HG03097 (cell line): ENCODE measurements around the gene STN1.

Experiments
- ATAC-seq: cut with Tn5 transposase; IDR thresholded peaks from one replicate; pipeline ENCODE4 v1.9.1; 2021; ENCODE audit not compliant: unreplicated experiment, low FRiP score

Gene STN1

DNA sequence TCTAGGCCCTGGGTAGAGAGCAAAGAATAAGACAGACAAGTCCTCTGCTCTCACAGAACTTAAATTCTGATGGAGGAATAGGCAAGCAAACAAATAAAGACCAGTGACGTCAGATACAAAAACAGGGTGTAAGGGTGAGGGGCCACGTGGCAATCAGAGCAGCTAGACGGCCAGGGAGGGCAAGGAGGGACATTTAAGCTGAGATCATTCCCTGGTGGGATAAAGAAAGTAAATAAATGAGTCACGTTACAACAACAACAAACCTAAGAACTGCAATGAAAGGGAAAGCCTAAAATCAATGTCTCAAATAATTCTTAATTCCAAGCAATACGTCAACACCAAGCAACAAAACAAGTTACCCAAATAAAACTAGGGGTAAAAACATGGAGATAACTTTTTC lies 21.8 kb downstream of the STN1 start:
- ATAC-seq = no peak

DNA sequence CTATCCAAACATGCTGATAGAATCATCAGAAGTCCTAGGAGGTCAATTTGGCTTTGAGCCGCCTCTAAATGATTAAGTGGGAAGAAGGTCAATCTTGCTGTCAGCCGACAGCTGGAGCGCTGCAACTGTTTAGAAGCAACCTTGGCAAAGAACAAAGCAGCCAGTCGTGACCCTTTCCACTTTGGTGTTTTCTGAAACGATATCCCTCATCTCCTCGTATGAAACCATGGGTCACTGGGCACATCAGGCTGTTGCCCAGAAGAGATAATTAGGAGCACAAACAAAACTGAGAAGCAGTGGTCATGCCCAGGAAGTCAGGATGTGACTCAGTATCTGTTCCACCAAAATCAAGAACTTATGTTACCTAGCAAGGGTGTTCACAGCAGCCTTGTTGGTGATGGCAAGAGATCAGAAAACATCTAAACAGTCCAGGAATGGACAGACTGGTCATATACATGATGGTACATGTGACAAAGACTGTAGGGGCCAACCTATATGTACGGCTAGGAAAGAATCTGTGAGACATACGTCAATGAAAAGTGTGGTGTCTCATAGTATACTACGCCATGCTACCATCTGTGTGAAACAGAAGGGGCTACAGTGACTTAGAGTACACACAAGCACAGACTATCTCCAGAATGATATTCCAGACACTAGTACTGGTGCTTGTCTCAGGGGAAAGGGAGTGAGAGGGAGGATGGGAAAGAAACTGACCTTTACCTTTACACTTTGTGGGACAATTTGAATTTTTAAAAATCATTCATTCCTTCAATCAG lies 22.4 kb downstream of the STN1 start:
- no peak for ATAC-seq

DNA sequence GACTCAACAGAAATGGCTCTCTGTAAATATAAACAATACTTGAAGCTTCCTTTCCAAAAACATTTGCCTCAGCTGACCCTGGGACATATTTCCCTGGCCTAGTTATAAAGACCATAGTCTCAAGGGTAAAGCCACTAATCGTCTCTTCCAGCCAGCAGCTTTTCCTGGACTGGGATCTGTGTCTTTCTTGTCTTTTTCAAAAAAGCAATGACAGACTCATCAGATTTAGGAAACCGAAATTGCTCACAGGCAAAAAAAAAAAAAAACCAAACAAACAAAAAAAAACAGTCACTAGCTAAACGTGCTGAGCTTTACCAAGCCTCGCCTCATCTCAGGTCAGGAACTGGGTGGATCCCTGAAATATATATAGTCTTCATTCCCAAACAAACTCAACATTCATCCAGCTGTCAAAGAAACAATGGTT lies 23.5 kb downstream of the STN1 start:
- no peak for ATAC-seq

DNA sequence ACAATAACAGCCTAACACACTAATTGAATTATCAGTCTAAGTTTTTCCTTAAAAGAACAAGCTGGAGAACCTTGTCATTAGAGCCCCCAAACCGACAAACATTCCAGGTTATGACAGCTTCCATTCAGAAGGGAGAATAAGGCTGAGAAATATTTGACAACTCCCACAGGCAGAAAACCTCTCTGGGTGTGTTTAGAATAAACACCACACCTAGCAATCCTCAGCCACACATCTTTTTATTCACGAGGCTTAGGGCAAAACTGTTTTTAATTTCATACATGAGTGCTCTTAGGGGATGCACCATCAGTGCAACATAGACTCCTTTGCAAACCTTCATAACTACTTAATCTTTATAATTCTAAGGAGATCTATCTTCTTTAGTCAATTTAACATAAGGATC lies 24.2 kb downstream of the STN1 start:
- ATAC-seq = no peak

DNA sequence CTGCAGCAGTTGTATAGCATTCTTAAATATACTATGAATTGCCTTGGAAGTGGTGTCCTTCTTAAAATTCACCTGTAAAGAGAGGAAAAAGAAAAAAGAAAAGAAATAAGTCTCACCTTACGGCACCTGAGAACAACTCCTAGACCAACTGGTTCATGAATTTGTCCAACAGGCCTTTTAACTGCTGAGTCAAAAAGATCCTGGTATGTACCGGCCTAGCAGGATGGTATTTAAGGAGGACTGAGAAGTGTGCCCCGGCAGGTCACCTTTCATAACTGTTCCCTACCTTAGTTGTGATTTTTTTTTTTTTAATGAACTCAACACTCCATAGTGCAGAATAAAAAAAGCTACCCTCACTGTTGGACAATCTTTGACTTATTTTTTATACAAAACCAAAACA lies 25.8 kb downstream of the STN1 start:
- no peak for ATAC-seq

DNA sequence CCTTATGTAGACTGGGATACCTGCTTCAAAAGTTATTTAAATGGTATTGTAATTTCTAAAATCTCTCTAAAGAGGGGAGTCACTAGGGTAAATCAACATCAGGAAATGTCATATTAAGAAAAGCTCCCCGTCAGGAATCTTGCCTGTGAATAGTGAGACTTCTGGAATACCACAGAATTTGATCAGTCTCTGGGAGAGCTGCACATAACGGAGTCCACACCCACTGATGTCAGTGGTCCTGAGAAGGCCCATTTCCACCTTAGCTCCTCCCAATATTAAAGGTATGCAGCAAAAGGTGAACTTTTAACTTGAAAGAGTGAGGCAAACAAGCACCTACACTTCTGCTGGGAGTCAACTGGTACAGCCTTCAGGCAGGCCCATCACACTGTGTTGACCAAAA lies 27.3 kb downstream of the STN1 start:
- no peak for ATAC-seq

DNA sequence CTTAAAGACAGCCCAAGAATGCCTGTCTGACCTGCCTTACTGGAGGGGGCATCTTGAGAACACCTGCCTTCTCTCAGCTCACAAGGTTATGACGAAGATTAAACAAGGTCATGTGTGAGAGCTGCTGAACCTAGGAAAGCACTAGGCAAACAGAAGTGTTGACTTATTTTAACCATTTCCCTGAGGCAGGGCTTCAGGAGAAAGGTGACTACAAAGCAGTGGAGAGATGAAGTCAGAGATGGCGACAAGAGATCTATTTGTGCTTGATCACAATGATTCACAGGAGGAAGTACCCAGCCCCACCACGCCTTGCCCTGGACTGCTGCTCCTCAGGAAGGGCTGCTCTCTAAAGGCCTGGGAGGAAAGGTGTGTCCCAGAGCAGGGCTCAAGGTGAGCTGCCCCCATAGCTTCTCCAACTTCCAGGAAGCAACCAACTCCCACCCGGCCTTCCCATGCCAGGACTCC lies 27.8 kb downstream of the STN1 start:
- no peak for ATAC-seq

DNA sequence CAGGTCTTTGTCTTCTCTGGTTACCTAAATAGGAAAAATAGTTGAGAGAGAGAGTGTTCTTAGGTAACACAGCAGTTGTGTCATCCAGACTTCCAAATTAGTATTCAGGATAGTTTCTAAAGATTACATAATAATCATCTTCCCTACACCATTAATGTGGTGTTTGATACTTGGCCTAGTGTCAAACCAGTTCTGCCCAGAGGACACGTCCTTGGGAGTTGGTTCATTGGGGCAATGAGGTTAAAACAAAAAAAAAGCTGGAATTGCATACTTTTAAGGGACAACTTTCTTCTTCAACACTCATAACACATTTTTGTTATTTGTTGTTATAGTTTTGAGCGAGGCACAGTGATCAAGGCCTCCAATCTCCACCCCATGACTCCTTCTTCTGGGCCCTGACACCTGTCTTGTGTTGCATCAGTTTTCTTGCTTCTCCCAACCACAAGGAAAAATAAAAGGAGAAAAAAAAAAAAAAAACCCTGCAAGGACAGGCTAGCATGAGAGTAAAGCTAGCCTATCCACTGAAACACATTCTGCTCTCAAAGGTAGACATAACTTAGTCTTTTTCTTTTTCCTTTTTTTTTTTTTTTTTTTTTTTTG lies 28.8 kb downstream of the STN1 start:
- ATAC-seq = no peak

DNA sequence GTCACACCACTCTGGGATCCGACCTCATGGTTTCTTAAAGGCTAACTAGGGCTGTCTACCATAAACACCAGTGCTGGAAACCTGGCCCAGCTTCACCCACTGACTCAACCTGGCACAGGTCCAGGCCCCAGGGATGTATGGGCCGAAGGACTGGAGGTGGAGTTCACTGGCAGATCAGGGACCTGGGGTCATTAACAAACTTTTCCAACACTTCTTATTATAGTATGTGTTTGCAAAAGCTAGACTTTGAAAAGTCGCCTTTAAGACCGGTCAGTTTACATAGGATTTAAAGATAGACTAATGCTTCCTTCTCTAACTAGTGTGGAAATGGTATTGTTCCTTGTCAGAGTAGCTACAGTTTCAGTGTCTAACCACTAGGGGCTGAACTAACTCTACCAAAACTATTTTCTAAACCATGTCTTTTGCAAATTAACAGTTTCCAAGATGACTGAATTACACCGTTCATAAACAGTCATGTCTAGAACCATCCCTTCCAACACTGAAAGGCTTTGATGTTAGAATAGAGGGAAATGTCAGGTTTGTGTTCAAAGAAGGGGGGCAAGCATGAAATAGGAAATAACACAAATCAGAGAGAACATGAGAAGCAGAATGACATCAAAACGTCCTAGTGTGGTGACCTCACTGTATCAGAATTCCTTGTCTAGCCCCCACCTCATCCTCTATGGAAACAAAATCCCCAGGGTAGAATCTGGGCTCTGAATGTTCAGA lies 29.7 kb downstream of the STN1 start:
- no peak for ATAC-seq

DNA sequence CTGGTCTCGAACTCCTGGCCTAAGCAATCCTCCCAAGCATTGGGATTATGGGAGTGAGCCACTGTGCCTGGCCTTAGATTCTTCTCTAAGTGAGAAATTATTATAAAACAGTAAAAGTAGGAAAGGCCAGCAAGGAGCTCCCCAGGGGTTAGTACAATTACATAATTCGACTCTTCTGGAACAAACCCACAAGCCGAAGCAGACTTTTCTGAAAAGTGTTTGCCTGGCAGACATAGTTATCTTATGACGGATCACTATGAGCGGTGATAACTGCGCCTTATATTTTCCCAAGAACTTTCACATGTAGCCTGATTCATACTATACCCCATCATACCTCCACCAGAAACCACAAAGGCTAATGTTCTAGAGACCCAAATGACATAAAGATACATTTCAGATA lies 32.4 kb downstream of the STN1 start:
- ATAC-seq = no peak

DNA sequence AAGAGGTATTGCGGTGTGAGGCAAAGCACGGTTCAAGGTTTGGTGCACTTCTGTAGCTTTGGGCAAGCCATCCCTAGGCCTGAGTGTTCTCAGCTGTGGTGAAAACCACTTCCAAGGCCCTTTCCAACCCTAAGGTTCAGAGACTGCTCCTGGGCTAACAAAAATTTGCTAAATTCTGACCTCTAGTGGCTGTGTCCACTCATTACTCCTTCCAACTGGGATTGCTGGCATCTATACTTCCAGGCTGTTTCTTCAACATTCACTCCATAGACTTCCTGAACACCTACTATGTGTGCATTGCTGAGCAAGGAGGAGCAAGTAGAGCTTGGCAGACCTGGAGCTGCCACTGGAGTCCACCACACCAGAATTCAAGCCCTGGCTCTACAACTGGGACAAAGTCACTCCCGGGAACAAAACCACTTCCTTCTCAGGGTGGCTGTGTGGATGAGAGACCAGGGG lies 33.3 kb downstream of the STN1 start:
- ATAC-seq = no peak

DNA sequence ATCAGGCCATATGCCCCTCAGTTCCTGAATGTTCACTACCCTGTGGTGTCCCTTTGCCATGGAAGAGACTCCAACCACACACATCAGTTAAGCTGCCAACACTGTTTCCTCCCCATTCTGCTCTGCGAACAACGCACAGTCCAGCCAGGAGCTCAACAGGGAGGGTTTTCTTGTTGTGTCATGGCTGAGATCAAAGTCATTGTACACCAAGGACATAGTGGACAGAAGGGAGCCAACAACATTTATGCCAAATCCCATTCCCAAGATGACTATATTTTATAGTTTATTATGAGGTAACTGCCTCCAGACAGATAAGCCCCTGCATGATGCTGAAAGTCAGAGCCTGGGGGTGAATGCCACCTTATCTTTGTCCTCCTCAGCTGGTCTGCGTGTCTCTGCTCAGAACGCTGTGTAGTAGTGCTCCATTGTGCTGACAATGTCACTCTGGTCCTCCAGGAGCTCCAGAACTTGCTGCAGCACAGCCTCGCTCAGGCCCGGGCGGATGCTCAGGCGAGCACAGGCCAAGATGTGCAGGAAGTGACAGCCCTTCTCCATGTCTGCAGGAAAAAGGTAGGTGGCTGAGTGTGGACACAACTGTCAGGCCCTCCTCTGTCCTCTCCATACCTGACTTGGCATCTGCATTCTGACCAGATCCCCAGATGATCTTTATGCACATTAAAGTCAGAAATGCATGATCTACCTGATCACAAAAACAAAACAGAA lies 35.5 kb downstream of the STN1 start:
- no peak for ATAC-seq

DNA sequence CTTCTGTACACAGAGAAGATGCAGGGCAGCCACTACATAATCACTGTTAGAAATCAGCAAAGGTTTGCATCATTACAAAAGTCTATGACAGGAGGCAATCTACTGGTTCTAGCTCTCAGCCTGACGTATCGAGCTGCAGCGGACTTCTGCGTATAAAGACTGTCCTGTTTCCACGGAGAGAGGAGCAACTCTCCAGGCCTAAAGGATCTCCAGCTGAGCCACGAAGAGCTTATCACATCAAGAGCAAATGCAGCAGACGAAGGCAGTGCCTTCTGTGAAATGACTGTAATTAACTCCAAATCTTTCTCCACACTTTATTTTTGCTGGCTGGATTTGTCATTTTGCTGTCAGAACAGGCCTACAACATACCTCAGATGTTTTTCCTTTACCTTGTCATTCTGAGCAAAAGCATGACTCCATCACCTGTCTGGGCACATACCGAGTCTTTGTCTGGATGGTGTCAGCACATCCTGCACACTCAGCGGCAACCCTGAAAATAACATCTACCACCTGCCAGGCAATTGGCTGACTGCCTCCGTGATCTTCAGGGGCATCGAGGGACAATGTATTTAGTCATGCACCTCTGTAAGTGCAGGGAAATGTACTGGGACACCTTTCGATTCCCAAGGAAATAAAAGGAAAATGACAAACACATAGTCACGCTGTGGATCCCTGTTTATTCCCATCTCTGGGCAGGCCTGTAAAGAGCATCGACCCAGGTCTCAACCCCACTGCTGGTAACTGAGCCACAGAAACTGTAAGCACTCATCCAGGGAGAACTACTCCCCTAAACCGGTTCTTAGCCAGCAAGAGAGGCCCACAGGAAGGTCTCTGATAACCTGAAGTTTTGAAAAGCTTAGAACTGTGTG lies 36.3 kb downstream of the STN1 start:
- no peak for ATAC-seq

DNA sequence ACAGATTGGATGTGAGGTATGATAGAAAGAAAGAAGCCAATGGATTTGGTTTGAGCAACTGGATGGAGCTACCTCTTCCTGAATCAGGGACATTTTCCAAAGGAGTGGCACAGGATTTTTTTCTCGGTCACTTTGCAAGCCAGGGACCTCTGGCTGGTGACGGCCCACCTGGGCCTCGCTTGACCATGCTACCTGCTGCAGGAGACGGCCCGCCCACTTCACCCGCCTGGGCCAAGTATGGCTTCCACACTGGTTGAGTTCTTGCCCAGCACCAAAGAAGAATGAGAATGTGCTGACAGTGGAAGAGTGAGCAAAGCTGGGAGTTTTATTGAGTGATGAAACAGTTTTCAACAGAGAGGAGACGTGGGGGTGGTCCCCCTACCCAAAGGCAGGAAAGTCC lies 38.2 kb downstream of the STN1 start:
- ATAC-seq = no peak

DNA sequence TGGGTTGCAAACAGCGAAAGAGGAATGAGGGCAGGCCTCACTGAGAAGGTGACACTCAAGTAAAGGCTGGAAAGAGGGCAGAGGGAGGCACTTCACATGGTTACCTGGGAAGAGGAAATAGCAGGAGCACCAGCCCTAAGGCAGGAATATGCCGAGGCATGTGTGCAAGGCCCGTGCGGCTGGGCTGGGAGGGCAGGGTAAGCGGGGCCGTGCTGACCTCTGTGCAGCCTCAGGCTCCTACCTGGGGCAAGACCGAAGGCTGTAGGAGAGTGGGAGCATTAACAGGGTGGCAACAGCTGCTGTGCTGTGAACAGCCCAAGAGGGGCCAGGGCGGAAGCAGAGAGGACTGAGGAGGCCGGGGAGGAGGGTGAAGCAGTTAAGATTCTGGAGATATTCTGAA lies 38.6 kb downstream of the STN1 start:
- no peak for ATAC-seq

DNA sequence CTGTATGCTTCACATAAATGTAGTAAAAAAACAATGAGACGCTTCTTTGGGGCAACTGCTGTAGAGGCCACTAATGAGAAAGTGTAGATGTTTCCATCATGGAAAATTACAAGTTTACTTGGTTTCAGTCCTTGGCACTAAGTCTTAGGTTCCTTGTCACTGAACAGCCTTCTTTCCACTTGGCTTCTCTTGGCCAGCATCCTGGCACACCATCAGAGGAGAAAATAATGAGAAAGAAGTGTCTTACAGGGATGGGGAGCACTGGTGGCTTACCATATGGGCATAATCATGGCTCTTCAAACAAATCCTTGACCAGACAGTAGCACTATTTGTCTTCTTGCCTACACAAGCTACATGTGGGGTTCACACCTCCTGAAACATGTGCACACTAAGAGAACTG lies 40.1 kb downstream of the STN1 start:
- ATAC-seq = no peak

DNA sequence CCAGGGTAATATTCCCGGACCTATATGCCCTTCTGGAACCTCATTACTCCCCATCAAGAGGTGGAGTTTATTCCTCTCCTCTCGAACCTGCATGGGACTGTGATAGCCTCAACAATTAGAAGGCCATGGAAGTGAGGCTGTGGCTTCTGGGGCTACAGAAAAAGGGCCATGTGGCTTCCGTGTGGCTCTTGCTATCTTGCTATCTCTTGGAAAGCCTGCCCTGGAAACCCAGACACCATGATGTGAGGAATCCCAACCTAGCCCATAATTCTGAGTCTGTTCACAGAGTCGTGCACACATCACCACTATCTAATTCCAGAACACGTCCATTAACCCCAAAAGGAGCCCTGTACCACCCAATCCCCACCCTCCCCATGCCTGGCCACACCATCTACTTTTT lies 41.8 kb downstream of the STN1 start:
- ATAC-seq = no peak

DNA sequence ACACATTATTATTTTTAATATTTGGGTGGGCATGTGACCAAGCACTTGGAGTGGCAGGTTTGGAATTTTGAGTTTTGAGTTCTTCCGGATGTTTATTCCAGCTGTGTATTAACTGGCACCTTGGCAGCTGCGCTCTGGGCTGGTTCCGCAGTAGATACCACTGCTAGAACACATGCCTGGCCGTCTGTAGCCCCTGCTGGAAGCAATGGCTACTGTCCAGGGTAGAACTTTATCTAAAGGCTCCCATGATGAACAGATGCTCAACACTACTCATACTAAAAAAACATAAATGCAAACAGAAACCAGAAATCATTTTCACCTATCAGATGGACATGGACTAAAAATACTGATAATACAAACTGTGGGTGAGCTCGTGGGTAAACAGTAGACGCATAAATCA lies 43.3 kb downstream of the STN1 start:
- ATAC-seq = no peak

DNA sequence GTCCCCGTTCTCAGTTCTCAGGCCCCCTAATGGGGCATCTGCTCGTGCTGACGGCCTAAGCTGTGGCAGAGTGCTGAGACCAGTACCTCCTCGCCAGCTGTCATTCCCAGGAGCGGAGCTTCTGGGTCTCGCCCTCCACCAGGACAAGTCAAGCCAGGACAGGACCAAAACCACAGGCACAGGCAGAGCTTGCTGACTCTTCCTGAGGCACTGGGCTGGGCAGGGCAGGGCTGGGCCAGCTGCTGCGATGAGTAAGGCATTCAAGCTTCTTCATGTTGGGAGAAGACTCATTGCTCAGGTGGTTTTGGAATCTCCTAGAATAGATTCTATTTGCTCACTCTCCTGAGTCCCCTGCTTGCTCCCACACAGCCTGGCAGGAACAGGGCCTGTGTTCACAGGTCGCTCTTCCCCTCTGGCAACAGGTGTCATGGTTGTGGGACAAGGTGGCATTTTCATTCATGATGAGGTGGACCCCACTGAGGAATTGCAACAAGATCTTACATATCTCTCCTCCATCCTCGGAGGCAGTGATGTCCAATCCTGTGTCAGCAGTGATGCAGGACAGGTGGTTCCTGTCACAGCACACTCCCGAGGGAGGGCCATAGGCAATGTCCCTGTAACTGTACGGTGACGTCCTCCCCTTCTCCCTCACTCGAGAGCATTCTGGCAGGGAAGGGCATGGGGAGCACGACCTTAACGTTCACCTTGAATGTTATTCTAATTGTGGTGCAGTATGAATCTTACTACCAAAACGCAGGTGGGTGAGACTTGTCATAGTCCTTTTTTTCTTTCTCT lies 45.6 kb downstream of the STN1 start:
- no peak for ATAC-seq
